ENCODE results near the gene ACTN3.

DNA sequence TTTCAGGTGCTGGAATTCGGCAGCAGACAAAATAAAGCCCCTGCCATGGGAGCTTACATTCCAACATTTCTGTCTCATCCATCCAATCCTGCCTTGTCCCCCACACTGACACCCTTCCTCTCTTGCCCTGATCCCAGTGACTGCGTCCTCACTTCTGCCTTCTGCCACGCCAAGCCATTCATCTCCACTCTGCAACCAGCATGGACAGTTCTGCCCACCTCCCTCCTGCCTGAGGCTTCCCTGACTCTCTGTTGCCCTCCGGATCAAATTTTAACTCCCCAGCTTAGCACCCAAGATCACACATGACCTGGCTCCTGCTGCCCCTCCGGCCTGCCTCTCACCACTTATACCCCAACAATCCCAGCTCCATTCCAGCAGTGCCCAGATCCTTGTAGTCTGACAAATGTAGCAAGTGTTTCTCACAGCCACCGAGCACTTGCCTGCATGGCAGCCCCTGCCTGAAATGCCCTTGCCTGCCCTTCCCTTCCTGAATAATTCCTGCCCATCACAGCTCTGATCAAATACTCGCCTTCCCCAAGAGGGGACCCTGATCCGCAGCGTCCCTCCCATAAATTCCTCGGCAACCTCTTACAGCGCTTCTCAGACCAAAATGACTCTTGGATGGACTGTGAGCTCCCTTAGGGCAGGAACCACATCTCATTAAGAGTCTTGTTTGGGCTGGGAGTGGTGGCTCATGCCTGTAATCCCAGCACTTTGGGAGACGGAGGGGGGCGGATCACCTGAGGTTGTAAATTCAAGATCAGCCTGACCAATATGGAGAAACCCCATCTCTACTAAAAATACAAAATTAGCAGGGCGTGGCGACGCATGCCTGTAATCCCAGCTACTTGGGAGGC is 2.3 kb downstream of the ACTN3 start:
- TF ChIP-seq, protein P1, sequence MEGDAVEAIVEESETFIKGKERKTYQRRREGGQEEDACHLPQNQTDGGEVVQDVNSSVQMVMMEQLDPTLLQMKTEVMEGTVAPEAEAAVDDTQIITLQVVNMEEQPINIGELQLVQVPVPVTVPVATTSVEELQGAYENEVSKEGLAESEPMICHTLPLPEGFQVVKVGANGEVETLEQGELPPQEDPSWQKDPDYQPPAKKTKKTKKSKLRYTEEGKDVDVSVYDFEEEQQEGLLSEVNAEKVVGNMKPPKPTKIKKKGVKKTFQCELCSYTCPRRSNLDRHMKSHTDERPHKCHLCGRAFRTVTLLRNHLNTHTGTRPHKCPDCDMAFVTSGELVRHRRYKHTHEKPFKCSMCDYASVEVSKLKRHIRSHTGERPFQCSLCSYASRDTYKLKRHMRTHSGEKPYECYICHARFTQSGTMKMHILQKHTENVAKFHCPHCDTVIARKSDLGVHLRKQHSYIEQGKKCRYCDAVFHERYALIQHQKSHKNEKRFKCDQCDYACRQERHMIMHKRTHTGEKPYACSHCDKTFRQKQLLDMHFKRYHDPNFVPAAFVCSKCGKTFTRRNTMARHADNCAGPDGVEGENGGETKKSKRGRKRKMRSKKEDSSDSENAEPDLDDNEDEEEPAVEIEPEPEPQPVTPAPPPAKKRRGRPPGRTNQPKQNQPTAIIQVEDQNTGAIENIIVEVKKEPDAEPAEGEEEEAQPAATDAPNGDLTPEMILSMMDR (IDR thresholded peaks at IDR 0.05): no peak
- no peak for TF ChIP-seq POLR2A (IDR thresholded peaks at IDR 0.05)

Data from testis (tissue), 2 donors.